SK-N-SH (cell line): ENCODE results near the gene TCF12. TPM values are rescaled to one million over a fixed set of nuclear protein-coding genes. Genes with fewer than 3 reads are reported as not detected.
A peak's percentile ranks its signal among the peaks of the same experiment; 100 is the strongest.

ENCODE experiments used
- CTCF ChIA-PET: fragments of 300-600, 350-600 bp; formaldehyde crosslinking; extraction: SDS; loops from one replicate; lab custom pipeline; 2021; lab: Yijun Ruan, JAX
- POLR2A ChIA-PET: fragments of 350-600 bp; sonication (Branson Sonifier 250); formaldehyde crosslinking; extraction: SDS; loops from one replicate; lab custom pipeline; 2020; ENCODE audit warnings: antibody characterized with exemption, inconsistent platforms; lab: Yijun Ruan, JAX
- DNase-seq: peaks from one replicate; pipeline ENCODE4 v3.0.0; 2012
- H2AFZ ChIP-seq: fragments of 200-600 bp; sonication (generic); 2 replicates; pipeline ENCODE4 v1.8.1; 2016; ENCODE audit warnings: antibody characterized with exemption, mild to moderate bottlenecking, low read depth
- H3F3A ChIP-seq: fragments of 200-600 bp; sonication (generic); replicated peaks from 2 replicates; pipeline ENCODE3; 2016; ENCODE audit warnings: antibody characterized with exemption, mild to moderate bottlenecking; ENCODE audit not compliant: insufficient read depth
- H3K27ac ChIP-seq, 2 experiments: fragments of 200-500 bp in 1 of 2; fragments of 200-600 bp in 1 of 2; sonication (Bioruptor generic) in 1 of 2; sonication (generic), shearing (Covaris generic) in 1 of 2; 2 replicates each; pipeline versions ENCODE4 v1.5.1 to v1.6.1; 2014 to 2016; ENCODE audit warnings: low read depth in 2 of 2, inconsistent platforms in 1 of 2, low read length in 1 of 2, mild to moderate bottlenecking in 1 of 2, mixed read lengths in 1 of 2
- H3K27me3 ChIP-seq: fragments of 200-600 bp; sonication (generic), shearing (Covaris generic); 2 replicates; pipeline ENCODE4 v1.6.1; 2016; ENCODE audit warnings: mixed run types; ENCODE audit not compliant: insufficient read depth
- H3K36me3 ChIP-seq, 2 experiments: fragments of 200-500 bp in 1 of 2; fragments of 200-600 bp in 1 of 2; sonication (Bioruptor generic) in 1 of 2; sonication (generic) in 1 of 2; replicated peaks in 1 of 2; 2 replicates each; pipeline versions ENCODE3 to v1.5.1; 2014 to 2016; ENCODE audit warnings: low read length in 1 of 2, mild to moderate bottlenecking in 1 of 2; ENCODE audit not compliant: insufficient read depth in 2 of 2, control insufficient read depth in 1 of 2
- H3K4me1 ChIP-seq, 2 experiments: fragments of 200-500 bp in 1 of 2; fragments of 200-600 bp in 1 of 2; sonication (Bioruptor generic) in 1 of 2; sonication (generic), shearing (Covaris generic) in 1 of 2; 2 replicates each; pipeline versions ENCODE4 v1.5.1 to v1.6.1; 2014 to 2016; ENCODE audit warnings: low read depth in 1 of 2, low read length in 1 of 2, mixed run types in 1 of 2; ENCODE audit not compliant: insufficient read depth in 2 of 2, control insufficient read depth in 1 of 2
- H3K4me2 ChIP-seq: fragments of 200-600 bp; sonication (generic), shearing (Covaris generic); 2 replicates; pipeline ENCODE4 v1.6.1; 2017; ENCODE audit warnings: mixed run types
- H3K4me3 ChIP-seq, 2 experiments: fragments of 200-500 bp in 1 of 2; fragments of 200-600 bp in 1 of 2; sonication (Bioruptor generic) in 1 of 2; sonication (generic), shearing (Covaris generic) in 1 of 2; 2 replicates each; pipeline versions ENCODE4 v1.5.1 to v1.8.1; 2014 to 2016; ENCODE audit warnings: low read depth in 2 of 2, inconsistent platforms in 1 of 2, low read length in 1 of 2, mild to moderate bottlenecking in 1 of 2, mixed read lengths in 1 of 2, moderate library complexity in 1 of 2
- H3K79me2 ChIP-seq: fragments of 200-600 bp; sonication (generic); 2 replicates; pipeline ENCODE4 v1.8.1; 2017; ENCODE audit warnings: mild to moderate bottlenecking; ENCODE audit not compliant: insufficient read depth
- H3K9ac ChIP-seq: fragments of 200-600 bp; sonication (generic); 2 replicates; pipeline ENCODE4 v1.6.1; 2017; ENCODE audit warnings: mixed run types
- H3K9me2 ChIP-seq: fragments of 200-600 bp; sonication (generic); 2 replicates; pipeline ENCODE4 v1.6.1; 2017; ENCODE audit warnings: mixed run types
- H3K9me3 ChIP-seq: fragments of 200-600 bp; sonication (generic); 2 replicates; pipeline ENCODE4 v1.6.1; 2017; ENCODE audit warnings: mixed run types, mild to moderate bottlenecking, moderate library complexity
- H4K20me1 ChIP-seq: fragments of 200-600 bp; sonication (generic); 2 replicates; pipeline ENCODE4 v1.6.1; 2017; ENCODE audit warnings: mild to moderate bottlenecking, mixed run types; ENCODE audit not compliant: insufficient read depth
- EP300 ChIP-seq, 2 experiments: IDR thresholded peaks; 2 replicates each; pipeline versions ENCODE4 v1.4.0 to v1.6.1; 2012; ENCODE audit warnings: borderline replicate concordance in 1 of 2, low read depth in 1 of 2, low read length in 1 of 2
- EZH2phosphoT487 ChIP-seq: fragments of 200-600 bp; sonication (generic); IDR thresholded peaks from 2 replicates; pipeline ENCODE4 v1.6.1; 2017; ENCODE audit warnings: low read depth, mixed run types, mild to moderate bottlenecking, antibody characterized with exemption, moderate library complexity, borderline replicate concordance
- FOSL2 ChIP-seq: IDR thresholded peaks from 2 replicates; pipeline ENCODE4 v1.4.0; 2012; ENCODE audit warnings: low read depth, mild to moderate bottlenecking, moderate library complexity, borderline replicate concordance
- FOXM1 ChIP-seq: IDR thresholded peaks from 2 replicates; pipeline ENCODE4 v1.4.0; 2012; ENCODE audit warnings: low read depth, mild to moderate bottlenecking
- GABPA ChIP-seq: IDR thresholded peaks from 2 replicates; pipeline ENCODE4 v1.4.0; 2012; ENCODE audit warnings: low read depth, mild to moderate bottlenecking
- GATA2 ChIP-seq: sonication (generic); formaldehyde crosslinking; IDR thresholded peaks from 2 replicates; pipeline ENCODE4 v1.5.0; 2020; ENCODE audit warnings: mild to moderate bottlenecking, missing genetic modification reagents
- JUND ChIP-seq: IDR thresholded peaks from 2 replicates; pipeline ENCODE4 v1.4.0; 2012
- MXI1 ChIP-seq: IDR thresholded peaks from 2 replicates; pipeline ENCODE4 v1.6.1; 2012; ENCODE audit warnings: mild to moderate bottlenecking, low read depth, low read length, improper control_type of control experiment
- NFIC ChIP-seq: IDR thresholded peaks from 2 replicates; pipeline ENCODE4 v1.4.0; 2012; ENCODE audit warnings: borderline replicate concordance
- NRF1 ChIP-seq: IDR thresholded peaks from 2 replicates; pipeline ENCODE4 v1.6.1; 2012; ENCODE audit warnings: low read depth, mild to moderate bottlenecking, low read length
- RAD21 ChIP-seq: IDR thresholded peaks from 2 replicates; pipeline ENCODE4 v1.6.1; 2012; ENCODE audit warnings: mild to moderate bottlenecking, low read length
- RCOR1 ChIP-seq: fragments of 150-350 bp; IDR thresholded peaks from 2 replicates; pipeline ENCODE4 v1.6.1; 2017; ENCODE audit warnings: antibody characterized with exemption, low read length
- RFX5 ChIP-seq: IDR thresholded peaks from 2 replicates; pipeline ENCODE4 v1.6.1; 2012; ENCODE audit warnings: mild to moderate bottlenecking, improper control_type of control experiment, low read length
- TAF1 ChIP-seq: IDR thresholded peaks from 2 replicates; pipeline ENCODE4 v1.6.1; 2012; ENCODE audit warnings: low read depth, mild to moderate bottlenecking, low read length, moderate library complexity, borderline replicate concordance
- TCF12 ChIP-seq: IDR thresholded peaks from 2 replicates; pipeline ENCODE4 v1.4.0; 2012
- TEAD4 ChIP-seq: IDR thresholded peaks from 2 replicates; pipeline ENCODE4 v1.4.0; 2012; ENCODE audit warnings: mild to moderate bottlenecking, borderline replicate concordance; ENCODE audit not compliant: insufficient read depth
- YY1 ChIP-seq: IDR thresholded peaks from 2 replicates; pipeline ENCODE4 v1.4.0; 2012; ENCODE audit warnings: low read depth, mild to moderate bottlenecking
- WGBS: methylation state at CpG from one replicate; pipeline ENCODE4 v1.1.6; 2017; ENCODE audit warnings: low lambda C conversion rate; 5-methylcytosine and 5-hydroxymethylcytosine counted together
- polyA plus RNA-seq, 3 experiments: library from polyadenylated mRNA; depleted of rRNA; stranded (reverse); fragments of >200 nt; gene quantifications; 2 replicates each; pipeline ENCODE4 v1.2.3, GENCODE V29; 2012
- TF ChIP-seq, protein P1 (sequence below): IDR thresholded peaks from 2 replicates; pipeline ENCODE4 v1.4.0; 2012; ENCODE audit warnings: low read depth
- TF ChIP-seq, protein P2 (sequence below): fragments of 200-600 bp; sonication (generic); IDR thresholded peaks from 2 replicates; pipeline ENCODE4 v1.6.1; 2017; ENCODE audit warnings: antibody characterized with exemption, mild to moderate bottlenecking, moderate library complexity
- TF ChIP-seq, protein P3 (sequence below): fragments of 150-350 bp; IDR thresholded peaks from 2 replicates; pipeline ENCODE4 v1.6.1; 2016; ENCODE audit warnings: mild to moderate bottlenecking, low read depth, low read length
- TF ChIP-seq, protein P4 (sequence below): IDR thresholded peaks from 2 replicates; pipeline ENCODE4 v1.6.1; 2012; ENCODE audit warnings: mild to moderate bottlenecking, low read depth, low read length, moderate library complexity
- TF ChIP-seq, protein P5 (sequence below): fragments of 150-350 bp; IDR thresholded peaks from 2 replicates; pipeline ENCODE4 v1.6.1; 2017; ENCODE audit warnings: antibody characterized with exemption, low read length, low read depth, borderline replicate concordance
- TF ChIP-seq, protein P6 (sequence below): IDR thresholded peaks from 2 replicates; pipeline ENCODE4 v1.4.0; 2012; ENCODE audit warnings: low read depth, borderline replicate concordance

TCF12 gene
- polyA plus RNA-seq, 1 of the 3 experiments (the other 2 are of a cell fraction) = 49.6 TPM

DNA sequence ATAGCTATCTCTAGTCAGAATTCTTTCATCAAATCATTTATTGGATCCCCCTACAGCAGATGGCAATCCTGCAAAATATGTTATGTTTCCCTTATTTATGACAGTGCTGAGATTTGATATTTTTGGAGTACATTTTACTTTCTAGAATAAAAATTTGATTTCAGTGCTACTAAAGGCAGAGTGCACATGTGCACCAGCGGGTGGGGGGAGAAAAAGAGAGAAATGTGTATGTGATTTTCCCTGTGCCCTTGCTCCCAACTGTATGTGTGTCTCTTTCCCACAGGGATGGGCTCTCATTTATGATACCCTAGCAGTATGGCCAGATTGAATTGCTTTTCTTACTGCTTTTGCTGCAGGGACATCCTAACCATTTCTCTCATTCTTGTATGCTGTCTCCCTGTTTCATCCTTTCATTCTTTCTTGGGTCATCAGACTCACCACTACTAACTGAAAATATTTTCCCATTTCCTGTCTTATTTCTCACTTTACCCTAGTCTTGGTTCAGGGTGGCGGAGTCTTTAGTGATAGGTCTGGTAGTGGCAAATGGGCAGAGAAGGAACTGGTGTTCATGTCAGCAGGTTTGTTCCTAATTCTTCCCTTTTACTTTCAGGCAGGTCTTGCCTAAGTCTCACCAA lies 140.7 kb downstream of the TCF12 start (continued):
- TF ChIP-seq NRF1 (no peak), RFX5 (no peak), YY1 (no peak)

DNA sequence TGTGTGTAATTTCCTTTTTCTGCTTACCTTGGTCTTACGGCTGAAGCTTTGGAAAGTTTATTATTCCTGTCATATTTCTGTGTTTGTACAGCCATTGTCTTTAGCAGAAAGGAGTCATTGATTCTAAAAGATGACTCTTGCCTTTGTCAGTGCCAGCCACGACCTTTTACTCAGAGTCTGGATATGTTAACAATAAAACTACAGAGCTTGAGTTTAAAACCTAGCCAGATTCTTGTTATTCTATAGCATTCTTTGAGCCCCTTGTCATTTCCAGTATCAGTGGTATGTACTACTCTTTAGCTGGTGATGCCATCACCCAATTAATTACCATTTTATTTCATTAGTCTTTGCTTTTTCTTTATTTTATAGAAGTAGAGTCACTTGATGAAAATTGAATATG lies 142.4 kb downstream of the TCF12 start:
- Histone ChIP-seq H3K4me2 (peak overlapping the region; percentile 60), H3K4me3 (no peak overlapping the region), H3K4me1 (peaks cover 0 to 54% of the 10 kb centered on the region in 2 experiments; a peak in 3 of 4 replicates), H4K20me1 (peaks cover 4% of the 10 kb centered on the region; the same call in 1 of the 2 replicates), H3K79me2 (peaks cover 88% of the 10 kb centered on the region), H3K27ac (peak overlapping the region in 1 of 2 experiments; percentile 91; a peak in 2 of 4 replicates), H3K9ac (peak overlapping the region; percentile 56), H3K9me2 (no peaks in the 10 kb centered on the region), H2AFZ (no peak overlapping the region), H3K36me3 (peaks cover 0 to 13% of the 10 kb centered on the region in 2 experiments), H3F3A (peaks cover 41% of the 10 kb centered on the region), H3K27me3 (no peaks in the 10 kb centered on the region), H3K9me3 (no peaks in the 10 kb centered on the region)
- ChIA-PET CTCF (no interaction called here), POLR2A (no interaction called here)
- WGBS = 5% methylated on average over 2 of the region's 2 CpGs
- no peak for DNase-seq
- no peak for TF ChIP-seq RFX5
- no peak for TF ChIP-seq RCOR1
- peak; percentile 79 for TF ChIP-seq JUND
- TF ChIP-seq NFIC = peak; percentile 77
- no peak for TF ChIP-seq MXI1
- peak; percentile 88 for TF ChIP-seq TCF12
- no peak for TF ChIP-seq GABPA
- TF ChIP-seq EZH2phosphoT487 = no peak
- TF ChIP-seq, protein P1, sequence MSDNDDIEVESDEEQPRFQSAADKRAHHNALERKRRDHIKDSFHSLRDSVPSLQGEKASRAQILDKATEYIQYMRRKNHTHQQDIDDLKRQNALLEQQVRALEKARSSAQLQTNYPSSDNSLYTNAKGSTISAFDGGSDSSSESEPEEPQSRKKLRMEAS = peak; percentile 23; the same call in 1 of the 2 replicates
- TF ChIP-seq RAD21 = no peak
- peak; percentile 86 for TF ChIP-seq TEAD4
- no peak for TF ChIP-seq YY1
- no peak for TF ChIP-seq FOXM1
- no peak for TF ChIP-seq TAF1
- TF ChIP-seq, protein P2, sequence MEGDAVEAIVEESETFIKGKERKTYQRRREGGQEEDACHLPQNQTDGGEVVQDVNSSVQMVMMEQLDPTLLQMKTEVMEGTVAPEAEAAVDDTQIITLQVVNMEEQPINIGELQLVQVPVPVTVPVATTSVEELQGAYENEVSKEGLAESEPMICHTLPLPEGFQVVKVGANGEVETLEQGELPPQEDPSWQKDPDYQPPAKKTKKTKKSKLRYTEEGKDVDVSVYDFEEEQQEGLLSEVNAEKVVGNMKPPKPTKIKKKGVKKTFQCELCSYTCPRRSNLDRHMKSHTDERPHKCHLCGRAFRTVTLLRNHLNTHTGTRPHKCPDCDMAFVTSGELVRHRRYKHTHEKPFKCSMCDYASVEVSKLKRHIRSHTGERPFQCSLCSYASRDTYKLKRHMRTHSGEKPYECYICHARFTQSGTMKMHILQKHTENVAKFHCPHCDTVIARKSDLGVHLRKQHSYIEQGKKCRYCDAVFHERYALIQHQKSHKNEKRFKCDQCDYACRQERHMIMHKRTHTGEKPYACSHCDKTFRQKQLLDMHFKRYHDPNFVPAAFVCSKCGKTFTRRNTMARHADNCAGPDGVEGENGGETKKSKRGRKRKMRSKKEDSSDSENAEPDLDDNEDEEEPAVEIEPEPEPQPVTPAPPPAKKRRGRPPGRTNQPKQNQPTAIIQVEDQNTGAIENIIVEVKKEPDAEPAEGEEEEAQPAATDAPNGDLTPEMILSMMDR = no peak
- TF ChIP-seq, protein P3, sequence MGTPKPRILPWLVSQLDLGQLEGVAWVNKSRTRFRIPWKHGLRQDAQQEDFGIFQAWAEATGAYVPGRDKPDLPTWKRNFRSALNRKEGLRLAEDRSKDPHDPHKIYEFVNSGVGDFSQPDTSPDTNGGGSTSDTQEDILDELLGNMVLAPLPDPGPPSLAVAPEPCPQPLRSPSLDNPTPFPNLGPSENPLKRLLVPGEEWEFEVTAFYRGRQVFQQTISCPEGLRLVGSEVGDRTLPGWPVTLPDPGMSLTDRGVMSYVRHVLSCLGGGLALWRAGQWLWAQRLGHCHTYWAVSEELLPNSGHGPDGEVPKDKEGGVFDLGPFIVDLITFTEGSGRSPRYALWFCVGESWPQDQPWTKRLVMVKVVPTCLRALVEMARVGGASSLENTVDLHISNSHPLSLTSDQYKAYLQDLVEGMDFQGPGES = no peak
- TF ChIP-seq, protein P4, sequence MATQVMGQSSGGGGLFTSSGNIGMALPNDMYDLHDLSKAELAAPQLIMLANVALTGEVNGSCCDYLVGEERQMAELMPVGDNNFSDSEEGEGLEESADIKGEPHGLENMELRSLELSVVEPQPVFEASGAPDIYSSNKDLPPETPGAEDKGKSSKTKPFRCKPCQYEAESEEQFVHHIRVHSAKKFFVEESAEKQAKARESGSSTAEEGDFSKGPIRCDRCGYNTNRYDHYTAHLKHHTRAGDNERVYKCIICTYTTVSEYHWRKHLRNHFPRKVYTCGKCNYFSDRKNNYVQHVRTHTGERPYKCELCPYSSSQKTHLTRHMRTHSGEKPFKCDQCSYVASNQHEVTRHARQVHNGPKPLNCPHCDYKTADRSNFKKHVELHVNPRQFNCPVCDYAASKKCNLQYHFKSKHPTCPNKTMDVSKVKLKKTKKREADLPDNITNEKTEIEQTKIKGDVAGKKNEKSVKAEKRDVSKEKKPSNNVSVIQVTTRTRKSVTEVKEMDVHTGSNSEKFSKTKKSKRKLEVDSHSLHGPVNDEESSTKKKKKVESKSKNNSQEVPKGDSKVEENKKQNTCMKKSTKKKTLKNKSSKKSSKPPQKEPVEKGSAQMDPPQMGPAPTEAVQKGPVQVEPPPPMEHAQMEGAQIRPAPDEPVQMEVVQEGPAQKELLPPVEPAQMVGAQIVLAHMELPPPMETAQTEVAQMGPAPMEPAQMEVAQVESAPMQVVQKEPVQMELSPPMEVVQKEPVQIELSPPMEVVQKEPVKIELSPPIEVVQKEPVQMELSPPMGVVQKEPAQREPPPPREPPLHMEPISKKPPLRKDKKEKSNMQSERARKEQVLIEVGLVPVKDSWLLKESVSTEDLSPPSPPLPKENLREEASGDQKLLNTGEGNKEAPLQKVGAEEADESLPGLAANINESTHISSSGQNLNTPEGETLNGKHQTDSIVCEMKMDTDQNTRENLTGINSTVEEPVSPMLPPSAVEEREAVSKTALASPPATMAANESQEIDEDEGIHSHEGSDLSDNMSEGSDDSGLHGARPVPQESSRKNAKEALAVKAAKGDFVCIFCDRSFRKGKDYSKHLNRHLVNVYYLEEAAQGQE = no peak
- TF ChIP-seq GATA2 (CRISPR knock-in tag) = no peak
- no peak; the same call in 1 of the 2 replicates for TF ChIP-seq FOSL2
- TF ChIP-seq EP300 (IDR thresholded peaks at IDR 0.05; ENCODE audit: borderline replicate concordance in 1 of 2, low read depth in 1 of 2, low read length in 1 of 2) = peak in 1 of 2 experiments; percentile 80; a peak in 2 of 4 replicates
- TF ChIP-seq, protein P5, sequence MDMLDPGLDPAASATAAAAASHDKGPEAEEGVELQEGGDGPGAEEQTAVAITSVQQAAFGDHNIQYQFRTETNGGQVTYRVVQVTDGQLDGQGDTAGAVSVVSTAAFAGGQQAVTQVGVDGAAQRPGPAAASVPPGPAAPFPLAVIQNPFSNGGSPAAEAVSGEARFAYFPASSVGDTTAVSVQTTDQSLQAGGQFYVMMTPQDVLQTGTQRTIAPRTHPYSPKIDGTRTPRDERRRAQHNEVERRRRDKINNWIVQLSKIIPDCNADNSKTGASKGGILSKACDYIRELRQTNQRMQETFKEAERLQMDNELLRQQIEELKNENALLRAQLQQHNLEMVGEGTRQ = no peak
- TF ChIP-seq, protein P6, sequence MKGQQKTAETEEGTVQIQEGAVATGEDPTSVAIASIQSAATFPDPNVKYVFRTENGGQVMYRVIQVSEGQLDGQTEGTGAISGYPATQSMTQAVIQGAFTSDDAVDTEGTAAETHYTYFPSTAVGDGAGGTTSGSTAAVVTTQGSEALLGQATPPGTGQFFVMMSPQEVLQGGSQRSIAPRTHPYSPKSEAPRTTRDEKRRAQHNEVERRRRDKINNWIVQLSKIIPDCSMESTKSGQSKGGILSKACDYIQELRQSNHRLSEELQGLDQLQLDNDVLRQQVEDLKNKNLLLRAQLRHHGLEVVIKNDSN = no peak
